ENCODE data around the gene PARVA.

The PARVA gene

DNA sequence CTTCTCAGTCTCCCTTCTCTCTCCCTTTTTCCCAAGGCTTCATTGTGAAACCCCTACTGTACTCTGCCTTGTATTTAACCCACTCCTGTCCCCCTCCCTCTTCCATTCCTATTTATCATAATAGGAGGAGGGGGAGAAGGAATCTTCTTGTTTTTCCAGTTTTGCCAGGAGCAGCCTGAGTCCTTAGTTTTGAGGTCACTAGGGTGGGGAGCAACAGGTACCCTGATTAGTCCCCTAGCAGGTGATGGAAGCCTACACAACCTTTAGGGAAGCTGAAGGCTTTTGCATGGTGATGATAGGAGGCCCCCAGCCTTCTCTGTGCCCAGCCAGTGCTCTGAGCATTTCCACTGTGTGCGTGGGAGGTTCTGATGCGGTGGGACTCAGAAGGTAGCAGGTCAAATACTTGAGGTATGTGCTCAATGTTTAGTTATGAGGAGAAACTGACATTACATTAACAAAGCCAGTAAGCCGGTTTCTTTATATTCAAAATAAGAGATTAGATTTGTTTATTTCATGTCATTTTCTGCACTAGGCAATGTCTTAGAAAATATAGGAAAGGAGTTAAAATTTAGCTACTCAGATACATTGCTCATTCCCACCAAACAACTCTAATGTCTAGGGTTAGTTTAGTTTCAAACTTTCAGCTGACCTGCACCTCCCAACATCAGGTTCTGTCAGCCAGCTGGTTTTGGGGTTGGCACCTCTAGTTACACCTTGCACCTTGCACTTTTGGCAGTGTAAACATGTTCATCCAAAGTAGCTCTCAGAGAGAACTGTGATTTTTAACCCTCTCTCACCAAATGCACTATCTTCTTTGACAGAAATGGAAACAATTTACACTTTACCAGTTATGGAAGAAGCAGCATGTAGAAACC is 26.0 kb downstream of the PARVA start:
- H3K27me3 ChIP-seq (ENCODE audit: insufficient read depth, low read length): no peaks in the 10 kb centered on the region
- H3K4me1 ChIP-seq (ENCODE audit: control insufficient read depth, insufficient read depth, low read length, unreplicated experiment): peaks cover 8% of the 10 kb centered on the region
- no peak overlapping the region for H2AFZ ChIP-seq (ENCODE audit: low read length, unreplicated experiment)
- H3K4me3 ChIP-seq (ENCODE audit: low read depth, low read length): no peak overlapping the region
- H3K36me3 ChIP-seq (ENCODE audit: insufficient read depth, low read length): no peaks in the 10 kb centered on the region
- H3K79me2 ChIP-seq (ENCODE audit: control insufficient read depth, insufficient read depth, low read length, unreplicated experiment): peaks cover 71% of the 10 kb centered on the region
- H3K27ac ChIP-seq (ENCODE audit: low read depth, low read length): no peak overlapping the region

DNA sequence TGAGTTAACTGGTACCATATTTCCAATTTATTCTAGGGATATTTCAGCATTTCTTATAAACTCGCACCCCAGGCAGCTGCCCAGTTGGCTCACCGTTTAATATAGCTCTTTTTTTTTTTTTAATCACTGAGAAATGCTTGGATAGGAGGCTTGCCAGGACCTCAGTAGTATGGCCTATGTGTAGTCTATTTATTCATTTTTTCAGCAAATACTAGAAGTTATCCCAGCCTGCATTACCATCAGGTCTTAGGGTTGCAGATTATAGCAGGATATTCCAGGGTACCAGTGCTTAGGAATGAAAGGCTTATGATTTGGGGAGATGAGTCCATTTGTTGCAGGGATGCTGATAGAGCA is 26.6 kb downstream of the PARVA start:
- Histone ChIP-seq H2AFZ (ENCODE audit: low read length, unreplicated experiment) (no peak overlapping the region), H3K27ac (ENCODE audit: low read depth, low read length) (no peak overlapping the region), H3K79me2 (ENCODE audit: control insufficient read depth, insufficient read depth, low read length, unreplicated experiment) (peaks cover 69% of the 10 kb centered on the region), H3K27me3 (ENCODE audit: insufficient read depth, low read length) (no peaks in the 10 kb centered on the region), H3K4me1 (ENCODE audit: control insufficient read depth, insufficient read depth, low read length, unreplicated experiment) (peaks cover 4% of the 10 kb centered on the region), H3K4me3 (ENCODE audit: low read depth, low read length) (no peak overlapping the region), H3K36me3 (ENCODE audit: insufficient read depth, low read length) (no peaks in the 10 kb centered on the region)

DNA sequence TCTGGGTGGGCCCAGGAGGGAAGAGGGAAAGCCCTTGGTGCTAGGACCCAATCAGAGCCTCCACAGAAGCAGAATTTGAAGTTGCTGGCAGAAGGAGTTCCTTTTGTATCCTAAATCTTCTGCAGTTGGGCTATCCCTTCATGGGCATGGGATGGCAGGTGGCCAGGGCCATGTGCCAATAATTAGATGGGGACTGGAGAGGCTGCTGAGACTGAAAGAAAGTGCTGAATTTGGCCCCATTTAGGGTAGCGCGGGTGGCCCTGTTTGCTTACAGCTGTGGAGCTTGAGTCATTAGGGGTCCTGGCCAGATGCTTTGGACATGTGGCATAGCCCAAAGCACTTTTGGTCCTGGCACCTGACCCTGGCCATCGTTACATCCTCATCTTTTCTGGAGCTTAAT is 27.1 kb downstream of the PARVA start:
- Histone ChIP-seq H2AFZ (ENCODE audit: low read length, unreplicated experiment) (no peak overlapping the region), H3K27ac (ENCODE audit: low read depth, low read length) (no peak overlapping the region), H3K4me3 (ENCODE audit: low read depth, low read length) (no peak overlapping the region), H3K79me2 (ENCODE audit: control insufficient read depth, insufficient read depth, low read length, unreplicated experiment) (peaks cover 66% of the 10 kb centered on the region), H3K27me3 (ENCODE audit: insufficient read depth, low read length) (no peaks in the 10 kb centered on the region), H3K4me1 (ENCODE audit: control insufficient read depth, insufficient read depth, low read length, unreplicated experiment) (peaks cover 8% of the 10 kb centered on the region), H3K36me3 (ENCODE audit: insufficient read depth, low read length) (no peaks in the 10 kb centered on the region)

DNA sequence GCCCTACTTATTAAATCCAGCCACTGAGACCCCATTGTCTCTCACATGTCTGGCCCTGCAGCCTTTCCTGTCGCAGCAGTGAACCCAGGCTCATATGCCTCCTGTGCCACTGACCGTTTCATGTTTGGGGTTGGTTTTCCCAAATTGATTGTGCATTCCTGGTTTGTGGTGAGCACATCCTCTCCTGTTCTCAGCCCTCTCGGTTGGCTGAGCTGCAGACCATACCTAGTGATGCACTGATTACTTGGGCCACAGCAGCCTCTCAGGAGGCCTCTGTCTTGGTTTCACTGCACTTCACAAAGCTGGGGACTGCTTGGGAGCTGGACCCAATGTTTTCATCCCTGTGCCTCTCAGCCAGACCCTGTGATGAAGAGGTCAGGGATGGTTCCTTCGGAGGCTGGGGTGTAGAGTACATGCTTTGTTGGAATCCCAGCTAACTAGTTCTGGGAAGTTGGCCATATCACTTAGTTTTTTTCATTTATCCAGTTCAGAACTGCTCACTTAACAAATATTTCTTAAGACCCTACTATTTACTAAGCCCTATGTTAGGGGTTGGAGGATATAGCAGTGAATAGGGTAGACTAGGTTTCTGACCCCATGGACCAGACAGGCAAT is 30.9 kb downstream of the PARVA start:
- no peak overlapping the region for H3K27ac ChIP-seq (ENCODE audit: low read depth, low read length)
- H3K79me2 ChIP-seq (ENCODE audit: control insufficient read depth, insufficient read depth, low read length, unreplicated experiment): peaks cover 53% of the 10 kb centered on the region
- no peaks in the 10 kb centered on the region for H3K36me3 ChIP-seq (ENCODE audit: insufficient read depth, low read length)
- no peaks in the 10 kb centered on the region for H3K27me3 ChIP-seq (ENCODE audit: insufficient read depth, low read length)
- H3K4me1 ChIP-seq (ENCODE audit: control insufficient read depth, insufficient read depth, low read length, unreplicated experiment): peaks cover 42% of the 10 kb centered on the region
- no peak overlapping the region for H3K4me3 ChIP-seq (ENCODE audit: low read depth, low read length)
- H2AFZ ChIP-seq (ENCODE audit: low read length, unreplicated experiment): no peak overlapping the region

DNA sequence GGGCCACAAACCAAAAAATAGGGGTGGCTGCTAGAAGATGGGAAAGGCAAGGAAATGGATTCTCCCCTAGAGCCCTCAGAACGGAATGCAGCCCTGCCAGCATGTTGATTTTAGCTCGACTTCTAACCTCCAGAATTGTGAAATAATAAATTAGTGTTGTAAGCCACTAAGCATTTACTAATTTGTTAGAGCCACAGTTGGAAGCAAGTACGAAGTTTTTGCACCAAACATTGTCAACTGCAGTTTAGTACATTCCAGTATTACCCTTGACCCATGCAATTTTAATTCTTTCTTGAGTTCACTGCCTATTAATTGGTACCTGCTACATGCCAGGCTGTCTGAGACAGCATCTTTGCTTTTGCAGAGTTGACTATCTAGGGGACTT is 32.2 kb downstream of the PARVA start:
- peaks cover 53% of the 10 kb centered on the region for H3K79me2 ChIP-seq (ENCODE audit: control insufficient read depth, insufficient read depth, low read length, unreplicated experiment)
- H3K36me3 ChIP-seq (ENCODE audit: insufficient read depth, low read length): no peaks in the 10 kb centered on the region
- H2AFZ ChIP-seq (ENCODE audit: low read length, unreplicated experiment): no peak overlapping the region
- H3K27ac ChIP-seq (ENCODE audit: low read depth, low read length): peak overlapping the region; percentile 33
- no peaks in the 10 kb centered on the region for H3K27me3 ChIP-seq (ENCODE audit: insufficient read depth, low read length)
- H3K4me1 ChIP-seq (ENCODE audit: control insufficient read depth, insufficient read depth, low read length, unreplicated experiment): peaks cover 54% of the 10 kb centered on the region
- no peak overlapping the region for H3K4me3 ChIP-seq (ENCODE audit: low read depth, low read length)

DNA sequence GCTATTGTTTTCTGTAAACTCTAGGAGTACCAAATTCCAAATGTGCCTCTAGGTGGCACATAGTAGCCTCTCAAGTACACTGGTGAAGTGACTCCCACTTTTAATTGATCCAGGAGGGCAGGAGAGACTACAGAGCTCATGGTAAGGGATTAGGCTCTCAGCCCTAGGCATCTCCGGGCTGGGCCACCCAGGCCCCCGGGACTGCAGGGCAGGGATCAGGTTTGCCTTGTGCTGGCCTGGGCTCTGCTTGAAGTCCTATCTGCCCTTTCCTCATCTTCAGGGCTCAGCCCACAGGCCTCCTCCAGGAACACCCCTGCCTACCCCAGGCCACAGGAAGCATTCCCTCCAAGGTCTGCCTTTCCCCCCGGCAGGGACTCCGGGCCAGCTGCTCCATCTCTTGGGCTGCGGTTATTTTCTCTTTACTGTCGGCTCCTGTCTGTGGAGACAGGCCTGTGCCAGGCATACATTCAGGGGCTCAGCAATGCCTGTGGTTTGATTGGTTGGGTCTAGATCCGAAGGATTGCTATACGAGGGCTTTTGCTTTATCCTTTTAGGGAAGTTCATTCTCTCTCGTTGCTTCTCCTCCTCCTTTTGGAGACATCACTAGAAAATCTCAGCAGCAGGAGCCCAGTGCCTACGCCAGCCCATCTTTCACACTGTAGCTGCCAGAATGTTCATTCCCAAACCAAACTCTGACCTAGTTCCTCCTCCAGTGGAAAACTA is 32.8 kb downstream of the PARVA start:
- Histone ChIP-seq H3K36me3 (ENCODE audit: insufficient read depth, low read length) (no peaks in the 10 kb centered on the region), H3K79me2 (ENCODE audit: control insufficient read depth, insufficient read depth, low read length, unreplicated experiment) (peaks cover 55% of the 10 kb centered on the region), H3K27ac (ENCODE audit: low read depth, low read length) (peak overlapping the region; percentile 33), H2AFZ (ENCODE audit: low read length, unreplicated experiment) (peak overlapping the region; percentile 66), H3K4me1 (ENCODE audit: control insufficient read depth, insufficient read depth, low read length, unreplicated experiment) (peaks cover 54% of the 10 kb centered on the region), H3K27me3 (ENCODE audit: insufficient read depth, low read length) (no peaks in the 10 kb centered on the region), H3K4me3 (ENCODE audit: low read depth, low read length) (no peak overlapping the region)

DNA sequence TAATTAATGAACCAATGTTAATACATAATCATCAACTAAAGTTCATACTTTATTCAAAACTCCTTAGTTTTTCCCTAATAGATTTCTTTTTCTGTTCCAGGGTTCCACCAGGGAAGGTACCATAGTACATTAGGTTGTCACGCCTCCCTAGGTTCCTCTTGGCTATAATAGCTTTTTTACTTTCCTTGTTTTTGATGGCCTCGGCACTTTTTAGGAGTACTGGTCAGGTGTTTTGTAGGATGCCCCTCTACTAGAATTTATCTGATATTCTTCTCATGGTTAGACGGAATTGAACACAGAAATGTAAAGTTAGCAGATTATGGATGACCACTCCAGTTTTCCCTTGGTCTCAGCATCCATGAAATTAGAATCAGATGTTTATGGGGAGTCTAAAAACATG is 34.0 kb downstream of the PARVA start:
- no peaks in the 10 kb centered on the region for H3K36me3 ChIP-seq (ENCODE audit: insufficient read depth, low read length)
- H2AFZ ChIP-seq (ENCODE audit: low read length, unreplicated experiment): no peak overlapping the region
- H3K27me3 ChIP-seq (ENCODE audit: insufficient read depth, low read length): no peaks in the 10 kb centered on the region
- peak overlapping the region; percentile 34; the same call in 1 of the 2 replicates for H3K4me3 ChIP-seq (ENCODE audit: low read depth, low read length)
- H3K79me2 ChIP-seq (ENCODE audit: control insufficient read depth, insufficient read depth, low read length, unreplicated experiment): peaks cover 67% of the 10 kb centered on the region
- peak overlapping the region; percentile 88 for H3K27ac ChIP-seq (ENCODE audit: low read depth, low read length)
- H3K4me1 ChIP-seq (ENCODE audit: control insufficient read depth, insufficient read depth, low read length, unreplicated experiment): peaks cover 54% of the 10 kb centered on the region

DNA sequence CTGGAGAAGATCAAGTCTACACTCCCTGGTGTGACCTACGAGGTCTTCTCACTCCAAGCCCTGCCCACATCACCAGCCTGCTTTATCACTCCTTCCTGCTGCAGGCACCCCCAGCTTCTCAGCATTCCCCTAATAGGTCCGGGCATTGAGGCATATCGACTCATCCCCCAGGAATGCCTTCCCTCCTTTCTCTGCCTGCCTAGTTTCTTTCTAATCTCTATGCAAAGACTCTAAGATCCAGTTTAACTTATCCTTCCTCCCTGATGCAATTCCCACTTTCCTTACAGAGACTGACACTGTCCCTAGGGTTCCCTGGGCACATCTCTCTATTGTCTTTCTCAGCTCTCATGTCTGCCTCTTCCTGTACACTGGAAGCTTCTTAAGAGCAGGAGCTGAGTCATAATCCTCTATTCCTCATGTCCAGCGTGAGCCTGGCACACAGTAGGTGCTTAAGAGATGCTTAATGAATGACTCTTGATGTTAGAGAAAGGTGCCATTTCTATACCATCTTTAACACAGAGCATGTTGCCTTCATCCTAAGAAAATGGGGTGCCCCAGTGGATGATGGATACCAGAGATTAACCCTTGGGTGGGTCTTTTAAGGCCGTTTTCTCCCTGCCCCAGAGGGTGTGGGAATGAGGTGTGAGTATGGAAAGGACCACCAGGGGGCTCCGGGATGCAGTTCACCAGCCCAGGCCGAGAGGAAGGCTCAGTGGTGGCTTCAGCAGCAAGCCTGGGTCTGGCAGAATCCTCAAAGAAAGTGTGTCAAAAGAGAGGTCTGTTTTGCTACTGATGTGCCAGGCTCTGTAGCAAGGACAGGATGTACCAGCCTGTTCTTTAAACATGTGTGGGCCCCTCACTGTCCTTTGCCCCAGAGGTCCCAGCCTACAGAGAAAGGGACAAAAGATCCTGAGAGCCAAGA is 34.7 kb downstream of the PARVA start:
- H3K27me3 ChIP-seq (ENCODE audit: insufficient read depth, low read length): no peaks in the 10 kb centered on the region
- H3K79me2 ChIP-seq (ENCODE audit: control insufficient read depth, insufficient read depth, low read length, unreplicated experiment): peaks cover 70% of the 10 kb centered on the region
- no peaks in the 10 kb centered on the region for H3K36me3 ChIP-seq (ENCODE audit: insufficient read depth, low read length)
- H3K4me1 ChIP-seq (ENCODE audit: control insufficient read depth, insufficient read depth, low read length, unreplicated experiment): peaks cover 54% of the 10 kb centered on the region
- H3K4me3 ChIP-seq (ENCODE audit: low read depth, low read length): peak overlapping the region; percentile 34; the same call in 1 of the 2 replicates
- peak overlapping the region; percentile 88 for H3K27ac ChIP-seq (ENCODE audit: low read depth, low read length)
- H2AFZ ChIP-seq (ENCODE audit: low read length, unreplicated experiment): peak overlapping the region; percentile 48

DNA sequence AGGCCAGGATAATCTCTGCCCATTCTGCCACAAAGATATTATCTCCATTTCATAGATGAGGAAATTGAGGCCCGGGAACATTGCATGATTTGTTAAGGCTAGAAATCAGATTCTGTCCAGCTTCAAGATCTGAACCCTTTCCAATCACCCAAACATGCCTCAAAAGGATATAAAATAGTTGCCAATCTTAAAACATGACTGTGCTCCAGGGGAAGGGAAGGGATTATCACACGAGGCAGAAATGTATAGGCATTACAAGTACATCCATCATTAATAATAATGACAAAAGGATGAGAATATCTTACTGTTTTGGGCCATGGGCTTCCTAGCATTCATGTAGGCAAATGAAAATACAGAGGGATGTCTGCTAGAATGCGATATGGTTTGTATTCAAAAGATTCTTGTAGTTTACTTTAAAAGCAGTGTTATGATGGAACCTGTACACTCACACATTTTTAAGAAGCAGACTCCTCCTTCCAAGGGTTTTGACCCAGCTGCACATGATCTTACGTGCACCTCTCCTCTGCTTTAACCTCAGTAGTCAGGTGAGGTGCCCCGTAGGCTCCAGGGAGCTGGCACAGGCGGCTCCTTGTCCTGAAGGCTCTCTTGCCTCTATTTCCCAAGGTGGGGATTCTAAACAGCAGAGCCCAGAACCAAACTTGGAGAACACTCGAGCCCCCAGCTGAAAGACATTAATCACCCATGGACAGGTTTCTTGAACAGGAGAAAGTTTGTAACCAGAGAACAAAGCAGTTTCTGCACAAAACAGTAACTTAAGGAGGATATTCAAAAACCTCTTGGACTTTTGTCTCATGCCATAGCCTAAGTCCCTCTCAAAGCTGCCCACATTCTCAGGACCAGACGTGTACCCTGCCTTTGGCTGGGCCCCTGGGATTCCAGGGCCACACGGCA is 36.0 kb downstream of the PARVA start:
- Histone ChIP-seq H3K27me3 (ENCODE audit: insufficient read depth, low read length) (no peaks in the 10 kb centered on the region), H3K27ac (ENCODE audit: low read depth, low read length) (peak overlapping the region; percentile 88), H3K79me2 (ENCODE audit: control insufficient read depth, insufficient read depth, low read length, unreplicated experiment) (peaks cover 68% of the 10 kb centered on the region), H2AFZ (ENCODE audit: low read length, unreplicated experiment) (no peak overlapping the region), H3K4me1 (ENCODE audit: control insufficient read depth, insufficient read depth, low read length, unreplicated experiment) (peaks cover 65% of the 10 kb centered on the region), H3K4me3 (ENCODE audit: low read depth, low read length) (peak overlapping the region; percentile 13; the same call in 1 of the 2 replicates), H3K36me3 (ENCODE audit: insufficient read depth, low read length) (no peaks in the 10 kb centered on the region)

Data from ACC112 (cell line).